ENCODE data around the gene ZBTB11. TPM values are rescaled to one million over a fixed set of nuclear protein-coding genes. Genes with fewer than 3 reads are reported as not detected.
"Not testable (repeated sequence)": the region's sequence is repeated elsewhere in the genome, so short reads cannot be mapped to it uniquely, and the experiment has no call there.

The ZBTB11 gene
- total RNA-seq, 4 donors from 2014 or later, result 11.6 to 29.1 (median 21.5) TPM

DNA sequence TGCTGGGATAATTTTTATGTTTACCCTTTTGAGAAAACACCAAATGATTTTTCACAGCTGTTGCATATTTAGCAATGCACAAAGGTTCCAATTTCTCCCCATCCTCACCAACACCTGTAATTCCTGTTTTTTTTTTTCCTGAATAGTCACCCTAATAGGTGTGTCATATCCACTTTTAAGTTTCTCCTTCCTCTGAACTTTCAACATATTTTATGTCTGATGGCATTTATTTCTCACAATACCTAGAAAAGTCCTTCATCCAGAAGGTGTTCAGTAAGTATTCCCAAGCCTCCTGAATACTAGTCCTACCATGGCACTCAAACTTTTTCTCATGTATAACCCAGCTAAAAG is 8.1 kb upstream of the ZBTB11 start:
- H3K9me3 ChIP-seq, result no peaks in the 10 kb centered on the region
- peaks cover 12 to 32% (median 29%) of the 10 kb centered on the region in 4 donors for H3K4me1 ChIP-seq
- DNase-seq, result no peak
- H3K27me3 ChIP-seq, result no peaks in the 10 kb centered on the region
- intact Hi-C loops (cut with DNase I; ENCODE audit: low total_unique reads) (no loop called here), in situ Hi-C loops (cut with MboI; ENCODE audit: low pct_ligation_motif_present in 1 of 4, low pct_unique_long_range_greater_than_20kb in 1 of 4, low sequenced_read_pairs in 3 of 4) (loop anchor here in 1 of 4 donors (10.0 kb wide), 1 partner anchor 120 kb away; the partner anchor contains the start of gene TRMT10C)
- H3K27ac ChIP-seq, result peak overlapping the region; percentile 89 to 92 (median 90)
- peak overlapping the region; percentile 41 to 88 (median 54) for H3K4me3 ChIP-seq
- peaks cover 0 to 33% (median 12%) of the 10 kb centered on the region in 4 donors for H3K36me3 ChIP-seq
- no peak for TF ChIP-seq POLR2AphosphoS5 (IDR thresholded peaks at IDR 0.05)
- TF ChIP-seq POLR2A (IDR thresholded peaks at IDR 0.05), result no peak
- TF ChIP-seq EP300 (IDR thresholded peaks at IDR 0.05; ENCODE audit: low read depth), result no peak
- TF ChIP-seq, protein P1, sequence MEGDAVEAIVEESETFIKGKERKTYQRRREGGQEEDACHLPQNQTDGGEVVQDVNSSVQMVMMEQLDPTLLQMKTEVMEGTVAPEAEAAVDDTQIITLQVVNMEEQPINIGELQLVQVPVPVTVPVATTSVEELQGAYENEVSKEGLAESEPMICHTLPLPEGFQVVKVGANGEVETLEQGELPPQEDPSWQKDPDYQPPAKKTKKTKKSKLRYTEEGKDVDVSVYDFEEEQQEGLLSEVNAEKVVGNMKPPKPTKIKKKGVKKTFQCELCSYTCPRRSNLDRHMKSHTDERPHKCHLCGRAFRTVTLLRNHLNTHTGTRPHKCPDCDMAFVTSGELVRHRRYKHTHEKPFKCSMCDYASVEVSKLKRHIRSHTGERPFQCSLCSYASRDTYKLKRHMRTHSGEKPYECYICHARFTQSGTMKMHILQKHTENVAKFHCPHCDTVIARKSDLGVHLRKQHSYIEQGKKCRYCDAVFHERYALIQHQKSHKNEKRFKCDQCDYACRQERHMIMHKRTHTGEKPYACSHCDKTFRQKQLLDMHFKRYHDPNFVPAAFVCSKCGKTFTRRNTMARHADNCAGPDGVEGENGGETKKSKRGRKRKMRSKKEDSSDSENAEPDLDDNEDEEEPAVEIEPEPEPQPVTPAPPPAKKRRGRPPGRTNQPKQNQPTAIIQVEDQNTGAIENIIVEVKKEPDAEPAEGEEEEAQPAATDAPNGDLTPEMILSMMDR (IDR thresholded peaks at IDR 0.05), result no peak

DNA sequence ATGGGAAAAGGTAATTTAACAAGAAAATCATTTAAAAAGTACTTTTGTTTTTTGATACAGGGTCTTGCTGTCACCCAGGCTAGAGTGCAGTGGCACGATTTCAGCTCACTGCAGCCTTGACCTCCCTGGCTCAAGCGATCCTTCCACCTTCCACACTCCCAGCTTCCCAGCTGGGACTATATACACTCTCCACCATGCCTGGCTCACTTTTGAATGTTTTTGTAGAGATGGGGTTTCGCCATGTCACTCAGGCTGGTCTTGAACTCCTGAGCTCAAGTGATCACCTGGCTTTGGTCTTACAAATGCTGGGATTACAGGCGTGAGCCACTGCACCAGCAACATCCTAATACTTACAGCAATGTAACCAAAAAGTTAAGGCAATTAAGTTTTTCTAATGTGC is 3.5 kb upstream of the ZBTB11 start:
- WGBS, 2 donors (ENCODE audit: low coverage in 1 of 2), result 79 to 90% methylated on average over 2 to 4 of the region's 4 CpGs
- no peak overlapping the region for H3K4me3 ChIP-seq
- intact Hi-C loops (cut with DNase I; ENCODE audit: low total_unique reads), result no loop called here

DNA sequence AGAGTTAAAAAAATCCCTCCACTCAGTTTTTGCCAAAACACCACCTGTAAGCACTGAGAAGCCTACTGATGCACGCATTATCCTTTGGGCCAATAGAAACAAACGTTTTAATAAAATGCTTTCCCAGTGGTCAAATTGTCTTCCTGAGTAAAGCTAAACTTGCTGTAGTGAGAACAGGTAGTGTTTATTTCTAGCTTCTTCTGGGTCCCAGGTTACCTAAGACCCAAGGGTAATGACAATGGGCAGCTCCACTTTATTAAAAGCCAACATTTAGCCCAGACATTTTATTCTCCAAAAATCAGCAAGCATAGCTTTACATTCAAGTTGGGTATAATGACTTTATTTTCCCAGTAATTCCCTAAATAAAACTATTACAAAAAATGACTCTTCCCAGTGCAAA is 1.9 kb upstream of the ZBTB11 start:
- H3K4me1 ChIP-seq, result peaks cover 16 to 34% (median 24%) of the 10 kb centered on the region in 4 donors
- peaks cover 0 to 33% (median 10%) of the 10 kb centered on the region in 4 donors for H3K36me3 ChIP-seq
- intact Hi-C loops (cut with DNase I; ENCODE audit: low total_unique reads); H3K9me3 ChIP-seq; H3K27ac ChIP-seq; in situ Hi-C loops (cut with MboI; ENCODE audit: low pct_ligation_motif_present in 1 of 4, low pct_unique_long_range_greater_than_20kb in 1 of 4, low sequenced_read_pairs in 3 of 4); H3K27me3 ChIP-seq; H3K4me3 ChIP-seq; DNase-seq: not testable (repeated sequence)
- 70 to 80% methylated on average over 2 of the region's 2 CpGs for WGBS, 2 donors (ENCODE audit: low coverage in 1 of 2)

More for the DNA sequence above, 3.5 kb upstream of the ZBTB11 start:
- H3K36me3 ChIP-seq, result peaks cover 0 to 33% (median 12%) of the 10 kb centered on the region in 4 donors
- H3K4me1 ChIP-seq, result peaks cover 17 to 38% (median 32%) of the 10 kb centered on the region in 4 donors
- in situ Hi-C loops (cut with MboI; ENCODE audit: low pct_ligation_motif_present in 1 of 4, low pct_unique_long_range_greater_than_20kb in 1 of 4, low sequenced_read_pairs in 3 of 4), result loop anchor here in 1 of 4 donors (10.0 kb wide), 1 partner anchor 116 kb away; the partner anchor contains the start of gene TRMT10C
- no peak for DNase-seq
- TF ChIP-seq EP300 (IDR thresholded peaks at IDR 0.05; ENCODE audit: low read depth) (no peak), POLR2AphosphoS5 (IDR thresholded peaks at IDR 0.05) (no peak)
- H3K27ac ChIP-seq, result no peak overlapping the region
- no peaks in the 10 kb centered on the region for H3K27me3 ChIP-seq
- H3K9me3 ChIP-seq, result no peaks in the 10 kb centered on the region

DNA sequence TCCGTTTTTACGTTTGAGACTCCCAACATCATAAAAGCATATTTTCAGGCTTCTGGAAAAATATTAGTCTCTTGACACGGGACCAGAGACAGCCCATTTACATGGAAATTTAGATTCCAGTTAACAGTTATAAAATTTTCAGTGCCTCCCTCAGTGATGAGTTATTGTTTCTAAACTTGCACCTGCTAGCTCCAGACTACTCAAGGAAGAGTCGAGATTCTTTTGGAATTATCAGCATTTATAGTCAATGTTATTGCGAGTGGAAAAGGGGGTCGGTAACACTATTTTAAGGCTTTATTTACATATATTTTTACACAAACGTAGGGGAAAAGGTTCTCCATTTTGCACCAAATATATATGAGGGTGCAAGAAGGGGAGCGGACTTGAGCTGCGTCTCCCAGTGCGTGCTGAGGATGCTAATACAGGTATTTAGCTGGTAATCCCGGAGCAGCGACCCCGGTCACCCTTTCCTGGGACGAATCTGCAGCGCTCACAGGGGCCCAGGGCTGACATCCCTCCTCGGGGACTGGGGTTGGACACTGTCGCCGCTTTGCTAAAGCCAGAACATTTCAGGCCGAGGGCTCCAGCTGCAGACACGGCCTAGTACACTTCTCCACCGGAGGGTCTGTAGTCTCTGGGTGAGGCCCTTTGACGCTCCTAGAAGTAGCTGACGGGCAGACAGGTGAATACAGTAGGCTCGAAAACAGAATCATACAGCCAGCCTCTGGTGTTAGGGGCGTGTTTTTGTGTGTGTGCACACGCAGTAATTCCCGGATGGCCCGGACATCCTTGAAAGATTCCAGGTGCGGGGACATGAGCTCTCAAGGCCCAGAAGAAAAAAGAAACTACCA is 729 bp upstream of the ZBTB11 start:
- H3K9me3 ChIP-seq, result no peaks in the 10 kb centered on the region
- TF ChIP-seq POLR2AphosphoS5 (IDR thresholded peaks at IDR 0.05) (no peak), EP300 (IDR thresholded peaks at IDR 0.05; ENCODE audit: low read depth) (no peak), POLR2A (IDR thresholded peaks at IDR 0.05) (no peak)
- TF ChIP-seq, protein P1 (IDR thresholded peaks at IDR 0.05), result no peak
- peaks cover 11 to 27% (median 19%) of the 10 kb centered on the region in 4 donors for H3K4me1 ChIP-seq
- in situ Hi-C loops (cut with MboI; ENCODE audit: low pct_ligation_motif_present in 1 of 4, low pct_unique_long_range_greater_than_20kb in 1 of 4, low sequenced_read_pairs in 3 of 4) (no loop called here), intact Hi-C loops (cut with DNase I; ENCODE audit: low total_unique reads) (no loop called here)
- no peak for DNase-seq
- WGBS, 2 donors (ENCODE audit: low coverage in 1 of 2), result 3 to 56% methylated on average over 9 to 28 of the region's 29 CpGs
- H3K4me3 ChIP-seq, result peak overlapping the region in 3 of 4 donors; percentile 80 to 93 (median 90)
- H3K27me3 ChIP-seq, result no peaks in the 10 kb centered on the region
- H3K27ac ChIP-seq, result peak overlapping the region; percentile 98 to 100 (median 98)
- peaks cover 0 to 25% (median 7%) of the 10 kb centered on the region in 4 donors for H3K36me3 ChIP-seq

DNA sequence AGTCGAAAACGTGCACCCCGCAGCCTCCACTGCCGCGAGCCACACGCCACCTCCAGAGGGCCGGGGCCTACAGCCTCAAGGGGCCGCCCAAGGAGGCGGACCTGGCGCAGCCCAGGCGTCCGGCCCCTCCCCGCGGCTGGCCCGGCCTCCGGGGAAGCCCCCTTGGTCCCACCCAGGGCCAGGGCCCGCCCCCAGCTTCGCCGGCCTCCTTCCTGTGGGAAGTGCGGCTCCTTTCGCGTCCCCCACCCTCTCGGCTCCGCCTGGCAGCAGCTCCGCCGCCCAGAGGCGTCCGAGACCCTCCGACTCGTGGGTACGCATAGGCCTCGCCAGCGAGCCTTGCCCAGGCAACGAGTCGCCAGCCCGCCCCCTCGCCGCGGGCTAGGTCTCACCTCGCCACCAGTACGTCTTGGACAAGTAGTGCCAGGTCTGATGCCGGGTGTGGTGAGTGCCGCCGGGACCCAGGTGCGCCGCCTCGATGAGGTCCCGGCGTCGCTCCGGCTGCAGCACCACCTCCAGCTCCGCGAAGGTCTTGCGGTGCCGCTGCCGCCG is 642 bp downstream of the ZBTB11 start:
- H3K36me3 ChIP-seq, result peaks cover 0 to 11% (median under 1%) of the 10 kb centered on the region in 4 donors
- 1% methylated on average over 33 of the region's 57 CpGs; no CpG with 5 or more reads in 1 of the 2 donors for WGBS, 2 donors (ENCODE audit: low coverage in 1 of 2)
- intact Hi-C loops (cut with DNase I; ENCODE audit: low total_unique reads) (no loop called here), in situ Hi-C loops (cut with MboI; ENCODE audit: low pct_ligation_motif_present in 1 of 4, low pct_unique_long_range_greater_than_20kb in 1 of 4, low sequenced_read_pairs in 3 of 4) (no loop called here)
- no peaks in the 10 kb centered on the region for H3K27me3 ChIP-seq
- TF ChIP-seq, protein P1 (IDR thresholded peaks at IDR 0.05), result peak in 1 of 5 experiments; percentile 8
- TF ChIP-seq EP300 (IDR thresholded peaks at IDR 0.05; ENCODE audit: low read depth) (no peak), POLR2A (IDR thresholded peaks at IDR 0.05) (peak; percentile 35), POLR2AphosphoS5 (IDR thresholded peaks at IDR 0.05) (peak; percentile 86 to 89 (median 88))
- H3K4me1 ChIP-seq, result peaks cover 11 to 27% (median 19%) of the 10 kb centered on the region in 4 donors
- peak overlapping the region; percentile 98 to 100 (median 98) for H3K27ac ChIP-seq
- peak overlapping the region; percentile 80 to 94 (median 92) for H3K4me3 ChIP-seq
- no peaks in the 10 kb centered on the region for H3K9me3 ChIP-seq
- peak; percentile 96 for DNase-seq
